NCI-H446 treated with DMSO at 0.1 percent for 48 hours (cell line): ENCODE measurements around the gene APLF.
"Not testable (repeated sequence)": the region's sequence is repeated elsewhere in the genome, so short reads cannot be mapped to it uniquely, and the experiment has no call there.

ENCODE experiments used
- DNase-seq: peaks from one replicate; lab custom pipeline; 2025; lab: John Stamatoyannopoulos, UW

The APLF gene

DNA sequence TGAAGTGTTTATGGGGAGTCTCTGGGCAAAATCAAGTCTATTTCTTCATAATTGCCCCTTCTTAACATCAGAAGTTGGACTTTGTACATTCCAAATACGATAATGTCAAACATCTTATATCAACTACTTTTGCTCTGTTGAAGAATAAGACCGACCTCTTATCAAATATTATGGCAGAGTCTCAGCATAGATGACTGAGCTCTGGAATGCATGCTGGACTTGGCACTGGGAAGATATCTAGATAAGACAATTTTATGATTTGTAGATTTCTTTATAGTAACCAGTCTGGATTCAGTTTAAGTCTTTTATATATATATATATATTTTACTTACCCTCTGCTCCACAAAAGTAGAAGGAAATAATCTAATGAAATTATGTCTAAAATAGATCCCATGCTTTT, 8.2 kb downstream of the APLF start:
- no peak for DNase-seq

DNA sequence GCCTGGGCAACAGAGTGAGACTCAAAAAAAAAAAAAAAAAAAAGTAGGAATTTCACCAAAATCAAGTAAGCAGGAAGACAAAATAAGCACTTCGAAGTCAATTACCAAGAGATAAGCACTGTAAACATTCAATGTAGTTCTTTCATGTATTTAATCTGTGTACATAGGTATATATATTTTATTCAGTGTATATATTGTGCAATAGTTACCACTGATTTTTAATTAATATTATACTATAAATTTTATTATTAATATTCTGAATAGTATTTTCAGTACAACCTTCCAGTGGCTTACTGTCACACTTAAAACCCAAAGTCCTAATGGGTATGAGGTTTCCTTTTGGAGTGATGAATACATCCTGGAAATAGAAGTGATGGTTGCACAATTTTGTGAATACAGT, 9.1 kb downstream of the APLF start:
- no peak for DNase-seq

DNA sequence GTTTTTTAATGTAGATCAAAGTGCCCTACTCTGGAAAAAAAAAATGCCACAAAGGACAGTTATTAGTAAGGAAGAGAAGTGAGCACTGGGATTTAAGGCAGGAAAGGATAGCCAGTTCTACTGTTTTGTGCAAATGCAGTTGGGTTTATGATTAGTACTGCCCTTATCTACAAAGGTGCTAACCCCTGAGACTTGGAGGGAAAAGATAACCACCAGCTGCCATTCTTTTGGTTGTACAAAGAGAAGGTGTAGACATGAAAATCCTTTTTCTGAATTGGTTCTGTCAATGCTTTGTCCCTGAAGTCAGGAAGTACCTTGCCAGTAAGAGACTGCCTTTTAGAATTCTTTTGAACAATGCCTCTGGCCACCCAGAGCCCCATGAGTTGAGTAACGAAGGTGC, 11.3 kb downstream of the APLF start:
- DNase-seq, result no peak

DNA sequence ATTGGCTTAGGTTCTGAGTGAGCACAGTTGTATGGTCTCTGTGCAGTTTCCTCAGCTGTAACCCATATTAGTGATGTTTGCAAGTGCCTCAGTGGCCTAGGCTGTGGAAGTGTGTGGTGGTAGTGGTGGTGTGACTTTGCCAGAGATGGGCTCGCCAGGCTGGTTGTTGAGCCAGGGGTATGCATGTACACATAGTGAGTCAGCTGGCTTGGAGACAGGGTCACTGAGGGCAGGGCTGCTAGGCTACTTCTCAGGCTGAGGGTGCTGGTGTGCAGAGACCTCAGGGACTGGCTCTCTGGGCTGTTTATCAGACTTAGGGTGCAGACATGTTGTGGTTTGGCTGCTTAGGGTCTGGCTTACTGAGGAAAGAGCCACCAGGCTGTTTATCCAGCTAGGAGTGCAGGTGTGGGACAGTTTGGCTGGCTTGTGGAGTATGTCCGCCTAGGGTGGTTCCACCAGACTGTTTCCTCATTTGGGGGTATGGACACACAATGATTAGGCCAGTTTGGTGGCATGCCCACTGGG, 15.0 kb downstream of the APLF start:
- DNase-seq, result no peak

DNA sequence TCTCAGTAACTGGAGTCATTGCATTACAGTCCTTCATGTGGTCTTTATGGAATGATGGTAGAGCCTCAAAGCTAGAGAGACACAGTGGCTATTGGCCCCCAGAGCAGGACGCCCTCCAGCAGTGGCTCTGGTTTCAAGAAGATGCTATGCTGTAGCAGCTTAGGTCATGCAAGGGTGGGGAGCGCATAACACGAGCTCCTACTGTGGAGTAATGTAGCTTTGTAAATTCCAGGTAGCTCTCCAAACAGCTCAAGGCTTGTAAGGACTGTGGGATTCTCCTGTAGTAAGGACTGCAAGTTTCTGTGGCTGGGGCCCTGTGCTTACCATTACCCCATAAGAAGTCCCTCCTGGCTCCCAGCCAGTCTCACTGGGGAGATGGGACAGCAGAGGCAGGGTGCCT, 15.6 kb downstream of the APLF start:
- DNase-seq, result no peak

DNA sequence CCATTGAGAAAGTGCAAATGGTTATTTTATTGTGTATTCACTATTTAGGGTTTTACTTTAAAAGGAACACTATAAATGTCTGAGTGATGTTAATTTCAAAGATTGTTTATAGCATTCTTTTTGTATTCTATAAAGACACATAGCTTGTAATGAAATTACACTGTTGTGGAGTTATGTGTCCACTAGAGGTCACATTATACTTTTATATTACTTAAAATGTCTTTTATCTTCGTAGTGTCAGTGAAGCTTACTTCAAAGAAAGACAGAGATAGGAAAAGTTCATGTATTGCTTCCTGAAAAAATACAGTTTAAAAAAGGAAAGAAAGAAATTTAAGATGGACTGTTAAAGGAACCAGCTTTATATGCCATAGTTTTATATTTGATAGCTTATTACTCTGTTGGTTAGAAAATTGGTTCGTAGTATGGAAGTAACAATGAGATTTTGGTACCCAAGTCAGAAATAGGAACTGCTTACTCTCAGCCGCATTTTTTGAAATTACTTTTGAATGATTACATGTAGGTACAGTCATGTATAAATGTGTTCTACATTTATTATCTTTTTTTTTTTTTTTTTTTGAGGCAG, 20.5 kb downstream of the APLF start:
- DNase-seq, result no peak

DNA sequence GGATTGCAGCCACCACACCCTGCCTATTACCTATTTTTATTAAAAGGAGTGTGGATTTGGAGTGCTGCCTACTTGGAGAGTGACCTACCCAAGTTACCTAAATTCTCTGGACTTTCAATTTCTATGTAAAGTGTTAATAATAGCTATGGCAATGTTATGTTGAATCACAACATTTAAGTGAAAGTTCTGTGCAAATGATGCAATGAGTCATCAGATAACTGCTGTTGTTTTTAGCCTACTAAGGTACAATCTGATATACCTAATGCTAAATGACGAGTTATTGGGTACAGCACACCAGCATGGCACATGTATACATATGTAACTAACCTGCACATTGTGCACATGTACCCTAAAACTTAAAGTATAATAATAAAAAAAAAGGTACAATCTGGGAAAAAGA, 21.2 kb downstream of the APLF start:
- not testable (repeated sequence) for DNase-seq

DNA sequence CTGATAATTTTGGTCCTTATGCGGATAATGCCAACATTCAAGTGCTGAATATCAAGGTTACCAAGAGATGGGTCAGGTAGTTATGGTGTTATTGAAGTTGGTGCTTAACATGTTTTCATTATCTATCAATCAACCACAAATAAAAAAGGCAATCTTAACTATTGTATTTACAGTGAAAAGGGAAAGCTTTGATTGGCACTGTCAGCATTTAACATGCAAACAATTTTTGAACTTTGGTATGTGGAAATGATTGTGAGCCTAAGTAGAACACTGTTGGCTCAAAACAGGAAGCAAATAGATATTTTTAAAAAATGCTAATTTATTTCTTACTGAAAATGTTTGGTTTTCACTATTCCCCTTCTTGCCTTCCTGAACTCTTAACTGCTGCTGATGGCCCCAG, 21.9 kb downstream of the APLF start:
- no peak for DNase-seq

DNA sequence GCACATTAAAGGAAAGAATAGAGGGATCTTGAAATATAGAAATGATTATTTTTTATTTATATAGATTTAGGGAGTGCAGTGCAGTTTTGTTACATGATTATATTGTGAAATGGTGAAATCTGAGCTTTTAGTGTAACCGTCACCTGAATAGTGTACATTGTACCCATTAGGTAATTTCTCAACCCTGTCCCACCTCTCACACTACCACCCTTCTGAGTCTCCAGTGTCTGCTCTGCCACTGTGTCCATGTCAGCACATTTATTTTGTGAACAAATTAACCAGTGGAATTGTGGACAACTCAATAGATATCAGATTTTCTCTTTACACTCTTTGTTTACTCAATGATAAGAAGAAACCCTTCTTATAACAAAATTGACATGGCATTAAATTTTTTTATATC, 24.2 kb downstream of the APLF start:
- DNase-seq, result no peak

DNA sequence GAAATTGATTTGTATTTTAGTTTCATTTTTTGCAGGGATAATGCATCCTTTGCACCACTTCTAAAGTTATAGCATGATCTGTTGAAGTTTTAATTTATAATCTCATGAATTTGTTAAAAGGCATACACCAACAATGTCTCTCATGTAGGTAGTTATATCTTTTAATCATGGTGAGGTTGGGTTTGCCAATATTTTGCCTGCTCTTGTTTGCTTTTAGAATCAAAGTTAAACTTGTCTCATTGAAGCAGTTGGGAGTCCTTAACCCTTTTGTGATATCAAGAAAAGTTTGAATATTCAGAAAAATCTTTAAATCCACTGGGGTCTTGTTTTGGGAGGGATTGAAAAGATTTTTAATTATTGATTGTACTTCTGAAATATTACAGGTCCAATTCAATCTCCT, 31.7 kb downstream of the APLF start:
- DNase-seq, result no peak

DNA sequence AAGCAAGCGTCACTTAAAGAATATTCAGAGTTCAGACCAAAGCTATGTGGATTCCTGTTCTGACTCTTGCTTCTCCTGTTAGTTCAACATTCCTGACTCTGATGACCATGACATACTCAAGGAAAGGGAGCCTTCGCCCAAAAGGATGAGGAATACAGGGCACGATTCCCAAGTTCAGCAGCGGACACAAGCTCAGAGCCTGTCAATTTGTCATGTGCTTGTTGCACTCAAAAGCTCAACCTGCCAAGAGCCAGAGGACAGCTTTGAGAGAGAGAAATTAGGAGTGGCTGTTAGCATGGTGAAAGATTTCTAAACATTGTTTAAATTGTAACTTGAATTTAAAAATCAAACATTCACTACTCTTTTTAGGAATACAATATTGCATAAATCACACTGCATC, 33.3 kb downstream of the APLF start:
- no peak for DNase-seq

DNA sequence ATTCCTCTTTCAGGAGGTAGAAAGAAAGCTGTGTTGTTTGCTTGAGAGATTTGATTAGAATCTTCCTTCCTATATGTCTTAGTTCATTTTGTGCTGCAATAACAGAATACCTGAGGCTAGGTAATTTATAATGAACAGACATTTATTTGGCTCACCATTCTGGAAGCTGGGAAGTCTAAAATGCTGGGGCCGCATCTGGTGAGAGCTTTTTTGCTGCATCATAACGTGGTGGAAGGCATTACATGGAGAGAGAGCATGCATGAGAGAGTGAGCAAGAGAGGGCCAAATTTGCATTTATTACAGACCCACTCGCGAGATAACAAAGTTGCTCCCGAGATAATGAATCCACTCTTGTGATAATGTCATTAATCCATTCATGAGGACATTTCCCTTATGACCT, 34.4 kb downstream of the APLF start:
- DNase-seq, result no peak

DNA sequence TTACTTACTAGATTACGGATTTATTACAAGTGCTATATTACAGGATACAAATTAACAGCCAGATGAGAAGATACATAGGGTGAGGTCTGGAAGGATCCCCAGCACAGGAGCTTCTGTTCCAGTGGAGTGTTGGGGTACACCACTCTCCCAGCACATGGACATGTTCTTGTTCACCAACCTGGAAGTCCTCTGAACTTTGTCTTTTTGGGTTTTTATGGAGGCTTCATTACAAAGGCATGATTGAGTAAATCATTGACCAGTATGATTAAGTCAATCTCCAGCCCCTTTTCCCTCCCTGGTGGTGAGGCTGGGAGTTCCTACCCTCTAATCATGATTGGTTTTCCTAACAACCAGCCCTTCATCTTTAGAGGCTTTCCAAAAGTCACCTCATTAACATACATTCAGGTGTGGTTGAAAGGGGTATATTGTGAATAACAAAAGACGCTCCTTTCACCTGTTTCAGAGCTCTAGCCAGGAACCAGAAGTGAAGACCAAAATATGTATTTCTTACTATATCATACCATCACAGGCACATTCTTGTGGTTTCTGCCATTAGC, 38.3 kb downstream of the APLF start:
- DNase-seq, result no peak

DNA sequence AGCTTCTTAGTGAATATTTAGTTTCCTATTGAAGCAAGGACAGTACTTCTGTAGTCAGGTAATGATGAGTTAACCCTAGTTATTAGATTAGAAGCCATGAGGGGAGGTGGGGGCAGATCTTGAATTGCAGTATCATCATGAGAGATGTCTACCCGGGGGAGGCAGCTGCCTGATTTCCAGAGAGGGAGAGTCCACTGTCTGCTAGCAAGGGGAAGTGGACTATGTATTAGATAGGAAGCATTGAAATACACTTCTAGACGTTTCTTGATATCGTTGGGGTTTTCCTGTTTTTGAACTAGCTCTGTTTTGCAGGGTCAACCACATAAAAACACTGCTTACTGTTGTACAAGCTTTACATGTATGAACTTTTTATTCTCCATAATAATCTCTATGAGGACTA, 38.8 kb downstream of the APLF start:
- DNase-seq, result no peak

DNA sequence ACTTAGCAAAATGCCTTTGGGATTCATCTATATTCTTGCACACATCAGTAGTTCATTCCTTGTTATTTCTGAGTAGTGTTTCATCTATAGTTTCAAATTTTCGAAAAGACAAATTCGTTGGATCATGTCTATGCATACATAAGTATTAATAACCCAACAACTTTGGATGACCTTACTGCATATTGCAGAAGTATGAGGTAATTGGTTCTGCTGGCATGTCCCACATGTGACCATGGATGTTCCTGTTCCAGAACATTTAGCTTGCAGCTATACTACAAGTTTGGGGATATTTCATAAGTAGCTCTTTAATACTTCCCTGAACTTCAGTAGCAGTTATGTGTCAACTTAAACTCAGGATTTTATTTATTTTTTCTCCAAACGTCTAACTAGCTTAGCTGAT, 44.9 kb downstream of the APLF start:
- DNase-seq, result no peak

DNA sequence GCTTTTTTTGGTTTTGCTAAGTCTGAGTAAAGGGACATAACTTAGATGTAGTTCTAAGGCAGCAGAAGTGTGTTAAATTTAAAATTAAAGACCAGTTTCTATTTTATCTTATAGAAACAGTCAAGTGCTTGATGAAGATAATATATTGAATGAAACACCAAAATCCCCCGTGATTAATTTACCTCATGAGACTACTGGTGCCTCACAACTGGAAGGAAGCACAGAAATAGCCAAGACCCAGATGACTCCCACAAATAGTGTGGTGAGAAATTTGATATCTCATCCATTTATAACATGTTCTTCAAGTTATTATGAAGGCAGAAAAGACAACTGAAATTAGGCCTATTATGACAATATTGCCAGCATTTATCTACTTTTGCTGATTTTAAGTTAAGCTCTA, 45.6 kb downstream of the APLF start:
- DNase-seq, result no peak

DNA sequence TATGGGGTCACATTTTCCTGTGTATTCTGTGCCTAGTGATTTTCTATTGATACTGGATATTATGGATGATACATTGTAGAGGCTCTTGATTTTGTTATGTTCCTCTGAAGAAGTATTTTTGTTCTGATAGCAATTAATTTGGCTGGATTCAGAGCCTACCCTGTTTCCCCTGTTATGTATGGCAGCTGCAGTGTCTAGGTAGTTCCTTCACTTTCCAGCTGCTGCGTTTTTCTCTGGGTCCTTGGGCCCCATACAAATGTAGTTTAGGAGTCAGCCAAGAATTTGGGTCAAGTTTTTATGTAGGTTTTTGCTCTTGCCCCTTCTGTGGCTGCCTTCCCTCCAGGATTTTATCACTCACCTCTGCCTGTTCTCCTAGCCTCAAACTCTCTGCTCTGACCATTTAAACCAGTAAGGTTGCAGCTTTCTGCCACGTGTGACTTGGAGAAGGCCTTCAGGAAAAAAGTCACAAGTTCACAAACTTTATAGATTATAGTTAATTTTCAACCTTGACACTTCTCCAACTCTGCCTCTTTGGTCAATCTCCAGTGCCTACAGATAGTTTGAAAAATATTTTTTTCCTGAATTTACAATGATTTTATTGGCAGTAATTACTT, 47.0 kb downstream of the APLF start:
- DNase-seq, result no peak

DNA sequence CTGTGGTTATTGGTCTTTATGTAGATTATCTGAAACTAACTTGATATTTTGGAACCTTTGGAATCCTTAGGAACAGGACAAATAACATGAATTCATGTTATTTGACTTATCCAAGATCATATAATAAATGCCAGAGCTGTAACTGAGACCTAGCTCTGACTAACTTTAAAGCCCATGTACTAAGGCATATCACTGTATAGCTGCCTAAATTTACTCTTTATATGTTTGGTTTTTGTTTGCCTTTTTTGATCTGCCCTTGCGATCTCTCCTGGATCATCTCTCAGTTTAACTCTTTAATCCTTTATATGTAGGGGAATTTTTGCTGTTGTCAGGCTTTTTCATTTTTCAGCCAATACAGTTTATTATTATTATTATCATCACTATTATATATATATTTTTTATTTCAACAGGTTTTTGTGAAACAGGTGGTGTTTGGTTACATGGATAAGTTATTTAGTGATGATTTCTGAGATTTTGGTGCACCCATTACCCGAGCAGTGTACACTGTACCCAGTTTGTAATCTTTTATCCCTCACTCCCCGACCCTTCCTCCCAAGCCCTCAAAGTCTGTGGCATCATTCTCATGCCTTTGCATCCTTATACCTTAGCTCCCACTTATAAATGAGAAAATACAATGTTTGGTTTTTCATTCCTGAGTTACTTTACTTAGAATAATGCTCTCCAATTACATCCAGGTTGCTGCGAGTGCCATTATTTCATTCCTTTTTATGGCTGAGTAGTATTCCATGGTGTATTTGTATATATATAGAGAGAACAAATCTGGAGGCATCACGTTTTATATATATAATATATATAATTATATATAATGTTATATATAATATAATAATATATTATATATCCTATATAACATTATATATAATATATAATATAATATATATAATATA, 48.9 kb downstream of the APLF start:
- no peak for DNase-seq

DNA sequence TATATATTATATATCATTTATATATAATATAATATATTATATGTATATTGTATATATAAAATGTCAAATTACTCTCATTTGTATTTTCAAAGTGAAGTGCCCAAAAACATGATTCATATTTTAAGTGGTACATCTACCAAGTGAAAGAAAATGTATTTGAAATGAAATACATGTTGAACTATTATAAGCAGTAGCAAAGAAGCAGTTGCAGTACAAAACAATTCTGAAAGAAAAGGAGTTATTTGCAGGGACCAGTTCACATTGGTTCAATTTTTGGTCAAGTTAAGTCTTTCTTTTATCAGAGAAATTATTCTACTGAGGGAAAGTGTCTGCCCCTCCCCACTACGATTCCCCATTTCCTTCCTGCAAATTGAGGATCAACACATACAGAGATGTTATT, 51.9 kb downstream of the APLF start:
- DNase-seq, result no peak

DNA sequence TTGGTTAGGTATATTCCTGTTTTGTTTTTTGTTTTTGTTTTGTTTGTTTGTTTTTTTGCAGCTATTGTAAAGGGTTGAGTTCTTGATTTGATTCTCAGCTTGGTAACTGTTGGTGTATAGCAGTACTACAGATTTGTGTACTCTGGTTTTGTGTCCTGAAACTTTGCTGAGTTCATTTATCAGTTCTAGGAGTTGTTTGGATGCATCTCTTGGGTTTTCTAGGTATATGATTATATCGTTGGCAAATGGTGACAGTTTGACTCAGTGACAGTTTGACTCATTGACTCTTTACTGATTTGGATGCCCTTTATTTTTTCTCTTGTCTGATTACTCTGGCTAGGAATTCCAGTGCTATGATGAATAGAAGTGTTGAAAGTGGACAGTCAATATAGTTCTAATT, 53.7 kb downstream of the APLF start:
- no peak for DNase-seq

DNA sequence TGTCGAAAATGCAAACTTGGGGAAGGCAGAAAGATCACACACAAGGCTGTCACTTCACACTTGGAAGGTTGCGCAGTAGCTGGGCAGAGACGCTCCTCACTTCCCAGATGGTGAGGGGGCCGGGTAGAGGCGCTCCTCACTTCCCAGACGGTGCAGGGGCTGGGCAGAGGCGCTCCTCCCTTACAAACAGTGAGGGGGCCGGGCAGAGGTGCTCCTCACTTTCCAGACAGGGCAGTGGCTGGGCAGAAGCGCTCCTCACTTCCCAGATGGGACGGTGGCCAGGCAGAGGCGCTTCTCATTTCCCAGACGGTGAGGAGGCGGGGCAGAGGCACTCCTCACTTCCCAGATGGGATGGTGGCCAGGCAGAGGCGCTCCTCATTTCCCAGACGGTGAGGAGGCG, 59.6 kb downstream of the APLF start:
- DNase-seq, result not testable (repeated sequence)

DNA sequence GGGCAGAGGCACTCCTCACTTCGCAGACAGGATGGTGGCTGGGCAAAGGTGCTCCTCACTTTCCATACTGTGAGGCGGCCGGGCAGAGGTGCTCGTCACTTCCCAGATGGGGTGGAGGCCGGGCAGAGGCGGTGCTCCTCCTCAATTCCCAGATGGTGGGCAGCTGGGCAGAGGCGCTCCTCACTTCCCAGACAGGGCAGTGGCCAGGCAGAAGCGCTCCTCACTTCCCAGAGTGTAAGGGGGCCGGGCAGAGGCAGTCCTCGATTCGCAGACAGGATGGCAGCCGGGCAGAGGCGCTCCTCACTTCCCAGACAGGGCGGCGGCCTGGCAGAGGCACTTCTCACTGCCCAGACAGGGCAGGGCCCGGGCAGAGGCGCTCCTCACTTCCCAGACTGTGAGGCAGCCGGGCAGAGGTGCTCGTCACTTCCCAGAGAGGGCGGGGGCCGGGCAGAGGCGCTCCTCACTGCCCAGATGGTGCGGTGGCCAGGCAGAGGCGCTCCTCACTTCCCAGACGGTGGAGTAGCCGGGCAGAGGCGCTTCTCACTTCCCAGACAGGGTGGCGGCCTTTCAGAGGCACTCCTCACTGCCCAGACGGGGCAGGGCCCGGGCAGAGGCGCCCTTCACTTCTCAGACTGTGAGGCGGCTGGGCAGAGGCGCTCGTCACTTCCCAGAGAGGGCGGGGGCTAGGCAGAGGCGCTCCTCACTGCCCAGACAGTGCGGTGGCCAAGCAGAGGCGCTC, 60.1 kb downstream of the APLF start:
- not testable (repeated sequence) for DNase-seq
